Stimulated activated CD8-positive, alpha-beta memory T cell treated with anti-CD3 and anti-CD28 coated beads, Interleukin-15, amount 100 ng/mL, for 1 hour (primary cell): ENCODE results near the gene HCFC1R1.
"Not testable (repeated sequence)": the region's sequence is repeated elsewhere in the genome, so short reads cannot be mapped to it uniquely, and the experiment has no call there.

Experiments
- DNase-seq: peaks from one replicate; pipeline ENCODE4 v3.0.0-alpha.2; 2020; ENCODE audit warnings: low read depth

The HCFC1R1 gene

DNA sequence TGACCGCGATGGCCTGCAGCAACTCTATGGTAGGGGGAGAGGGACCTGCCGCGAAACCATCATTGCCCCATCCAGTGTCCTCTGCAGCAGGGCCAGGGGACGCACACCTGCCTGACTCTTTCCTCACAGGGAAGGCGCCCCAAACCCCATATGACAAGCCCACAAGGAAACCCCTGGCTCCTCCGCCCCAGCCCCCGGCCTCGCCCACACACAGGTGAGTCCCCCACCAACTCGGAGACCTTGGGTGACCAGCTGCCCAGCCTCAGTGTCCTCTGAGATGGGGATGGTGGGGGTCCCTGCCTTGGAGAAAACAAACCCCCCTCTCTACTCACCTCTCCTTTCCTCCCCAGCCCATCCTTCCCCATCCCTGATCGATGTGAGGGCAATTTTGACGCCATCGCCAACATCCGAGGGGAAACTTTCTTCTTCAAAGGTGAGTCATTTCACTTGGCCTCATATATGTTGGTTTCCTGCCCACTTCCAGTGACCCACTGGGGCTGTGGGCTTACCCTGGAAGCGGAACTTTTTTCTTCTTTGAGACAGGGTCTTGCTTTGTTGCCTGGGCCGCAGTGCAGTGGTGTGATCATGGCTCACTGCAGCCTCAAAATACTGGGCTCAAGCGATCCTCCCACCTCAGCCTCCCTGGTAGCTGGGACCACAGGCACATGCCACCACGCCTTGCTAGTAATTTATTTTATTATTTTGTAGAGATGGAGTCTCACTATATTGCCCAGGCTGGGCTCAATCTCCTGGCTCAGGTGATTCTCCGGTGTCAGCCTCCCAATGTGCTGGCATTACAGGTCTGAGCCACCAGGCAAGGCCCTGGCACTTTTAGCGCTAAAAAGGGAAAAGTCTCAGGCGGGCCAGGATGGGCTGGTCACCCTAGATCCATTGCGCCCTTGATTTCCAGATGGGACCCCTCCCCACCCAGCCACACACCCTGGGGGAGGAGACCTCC is 33.7 kb upstream of the HCFC1R1 start:
- no peak for DNase-seq

GRCh38 chr16:3056336-3057180 is 32.8 kb upstream of the HCFC1R1 start:
- no peak for DNase-seq

DNA sequence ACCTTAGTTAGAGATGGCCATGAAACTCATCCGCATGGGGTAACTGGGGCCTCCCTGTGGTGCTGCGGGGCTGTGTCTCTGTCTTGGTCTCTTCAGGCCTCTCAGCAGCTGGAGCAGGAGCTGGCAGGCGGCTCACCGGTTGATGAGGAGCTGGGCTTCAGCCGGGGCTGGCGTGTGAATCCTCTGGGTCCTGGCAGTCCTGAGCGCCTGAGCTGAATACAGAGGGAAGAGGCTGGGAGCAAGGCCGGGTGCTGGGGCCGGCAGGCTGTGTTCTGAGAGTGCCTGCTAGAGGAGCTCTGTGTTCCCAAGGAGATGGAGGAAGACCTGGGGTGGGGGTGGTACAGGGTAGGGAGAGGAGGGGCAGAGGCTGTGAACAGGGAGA is 32.0 kb upstream of the HCFC1R1 start:
- DNase-seq, result not testable (repeated sequence)

GRCh38 chr16:3054965-3055733 is 31.4 kb upstream of the HCFC1R1 start:
- no peak for DNase-seq

DNA sequence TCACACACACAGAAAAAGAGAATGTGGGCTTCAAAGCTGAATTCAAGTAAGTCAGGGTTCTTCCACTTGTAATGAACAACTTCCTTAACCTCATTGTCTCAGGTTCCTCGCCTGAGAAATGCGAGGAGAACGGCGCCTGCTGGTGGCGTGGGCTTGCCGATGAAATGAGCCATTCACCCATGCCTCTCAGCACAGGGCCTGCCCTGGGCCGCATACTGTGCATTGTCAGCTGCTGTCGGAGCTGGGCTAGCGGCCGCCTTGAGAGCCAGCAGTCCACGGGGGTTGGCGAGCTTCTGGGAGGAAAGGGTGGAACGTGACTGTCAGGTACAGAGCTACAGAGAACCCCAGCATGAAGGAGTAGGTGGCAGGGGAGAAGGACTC is 29.6 kb upstream of the HCFC1R1 start:
- not testable (repeated sequence) for DNase-seq

GRCh38 chr16:3052571-3053329 is 29.0 kb upstream of the HCFC1R1 start:
- not testable (repeated sequence) for DNase-seq

GRCh38 chr16:3051494-3051893 is 27.8 kb upstream of the HCFC1R1 start:
- DNase-seq, result no peak

GRCh38 chr16:3051009-3051408 is 27.3 kb upstream of the HCFC1R1 start:
- DNase-seq, result no peak

- no peak for DNase-seq
Measured at GRCh38 chr16:3050487-3050886, 26.7 kb upstream of the HCFC1R1 start.

DNA sequence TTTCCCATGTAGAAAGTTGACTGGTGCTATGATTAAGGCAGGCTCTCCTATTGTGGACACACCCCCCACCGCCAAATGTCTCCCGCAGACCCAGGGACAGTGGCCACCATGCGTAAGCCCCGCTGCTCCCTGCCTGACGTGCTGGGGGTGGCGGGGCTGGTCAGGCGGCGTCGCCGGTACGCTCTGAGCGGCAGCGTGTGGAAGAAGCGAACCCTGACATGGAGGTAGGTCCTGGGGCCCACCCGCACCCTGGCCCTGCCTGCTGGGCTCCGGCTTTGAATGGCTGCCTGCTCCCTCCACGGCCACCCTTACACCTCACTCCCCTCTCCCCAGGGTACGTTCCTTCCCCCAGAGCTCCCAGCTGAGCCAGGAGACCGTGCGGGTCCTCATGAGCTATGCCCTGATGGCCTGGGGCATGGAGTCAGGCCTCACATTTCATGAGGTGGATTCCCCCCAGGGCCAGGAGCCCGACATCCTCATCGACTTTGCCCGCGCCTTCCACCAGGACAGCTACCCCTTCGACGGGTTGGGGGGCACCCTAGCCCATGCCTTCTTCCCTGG is 26.3 kb upstream of the HCFC1R1 start:
- DNase-seq, result no peak

- DNase-seq, result no peak
Measured at GRCh38 chr16:3047387-3047720, 23.6 kb upstream of the HCFC1R1 start.

GRCh38 chr16:3046641-3047386 is 23.1 kb upstream of the HCFC1R1 start:
- no peak for DNase-seq

GRCh38 chr16:3045758-3046640 is 22.3 kb upstream of the HCFC1R1 start, which contains the start of gene MMP25:
Gene MMP25 (plus strand): TSS chr16:3046561. CDS start chr16:3046918, 357 bp downstream.
- DNase-seq, result no peak

DNA sequence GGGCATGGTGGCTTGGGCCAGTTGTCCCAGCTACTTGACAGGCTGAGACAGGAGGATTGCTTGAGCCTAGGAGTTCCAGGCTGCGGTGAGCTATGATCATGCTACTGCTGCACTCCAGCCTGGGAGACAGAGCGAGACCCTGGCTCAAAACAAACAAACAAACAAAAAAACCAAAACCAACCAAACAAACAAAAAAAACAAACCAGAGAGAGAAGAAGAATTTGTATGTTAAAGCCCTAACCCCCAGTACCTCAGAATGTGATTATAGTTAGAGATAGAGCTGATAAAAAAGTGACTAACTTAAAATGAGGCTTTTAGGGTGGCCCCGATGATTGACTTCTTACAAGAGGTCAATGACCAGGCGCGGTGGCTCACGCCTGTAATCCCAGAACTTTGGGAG is 21.0 kb upstream of the HCFC1R1 start:
- no peak for DNase-seq

GRCh38 chr16:3042376-3042775 is 18.6 kb upstream of the HCFC1R1 start:
- no peak for DNase-seq

- DNase-seq, result no peak
Measured at GRCh38 chr16:3038896-3039295, 15.2 kb upstream of the HCFC1R1 start.

GRCh38 chr16:3038256-3038655 is 14.5 kb upstream of the HCFC1R1 start:
- no peak for DNase-seq

- no peak for DNase-seq
Measured at GRCh38 chr16:3036726-3037315, 13.1 kb upstream of the HCFC1R1 start, which contains the start of gene BICDL2. Gene BICDL2 (minus strand): TSS chr16:3036944. CDS start chr16:3035496, 1,448 bp downstream.
